Measurements from ENCODE around the gene KRI1. TPM values are rescaled to one million over a fixed set of nuclear protein-coding genes. Genes with fewer than 3 reads are reported as not detected.
A peak's percentile ranks its signal among the peaks of the same experiment; 100 is the strongest.

The KRI1 gene
- polyA plus RNA-seq, 3 donors = 3.9 to 21.0 (median 6.1) TPM

DNA sequence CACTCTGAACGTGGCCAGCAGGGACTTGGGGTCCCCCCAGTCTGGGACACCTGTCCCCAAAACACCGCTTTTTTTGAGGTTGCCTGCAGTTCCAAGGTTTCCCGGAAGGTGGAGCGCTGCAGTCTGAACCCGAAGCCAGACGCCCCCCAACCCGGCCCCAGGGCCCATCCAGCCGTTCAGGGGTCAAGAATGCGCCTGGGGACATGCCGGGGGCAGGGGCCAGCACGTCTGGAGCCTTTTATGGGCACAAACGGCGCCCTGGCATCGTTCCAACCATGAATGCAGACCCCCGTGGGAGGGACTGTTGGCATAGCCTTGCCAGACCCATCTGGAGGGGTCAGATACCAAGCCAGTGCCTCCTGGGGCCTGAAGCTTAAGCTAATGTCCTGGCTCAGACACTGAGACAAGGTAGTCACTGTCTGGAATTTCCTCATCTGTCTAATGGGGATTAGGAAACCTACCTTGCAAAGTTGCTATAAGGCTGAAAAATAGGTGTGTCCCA, 55.5 kb downstream of the KRI1 start:
- intact Hi-C loops (cut with micrococcal nuclease) = no loop called here
- Mint-ChIP-seq H3K9me3 (peaks cover 0 to 8% (median 4%) of the 10 kb centered on the region in 7 donors), H3K4me1 (peaks cover 23% of the 10 kb centered on the region), H3K36me3 (peaks cover 3 to 9% of the 10 kb centered on the region in 2 donors), H3K4me3 (no peak overlapping the region), H3K27ac (no peak overlapping the region), H3K27me3 (ENCODE audit: low read depth in 3 of 3) (peaks cover 24 to 32% (median 25%) of the 10 kb centered on the region in 3 donors)
- peaks cover 13 to 24% of the 10 kb centered on the region in 2 donors for H3K4me1 ChIP-seq (ENCODE audit: control insufficient read depth in 1 of 2, insufficient read depth in 2 of 2, low read length in 2 of 2)
- H3K9ac ChIP-seq (ENCODE audit: insufficient read depth, low read length, poor library complexity, severe bottlenecking) = no peak overlapping the region
- no peak overlapping the region for H3K27ac ChIP-seq (ENCODE audit: low read depth in 1 of 2, low read length in 2 of 2)
- H4K20me1 ChIP-seq (ENCODE audit: insufficient read depth, low read length) = no peaks in the 10 kb centered on the region
- peaks cover 0 to 21% of the 10 kb centered on the region in 2 donors for H3K9me3 ChIP-seq (replicated peaks in 1 of 2; ENCODE audit: control insufficient read depth in 1 of 2, insufficient read depth in 1 of 2, low read length in 2 of 2)
- TF ChIP-seq, protein P1, sequence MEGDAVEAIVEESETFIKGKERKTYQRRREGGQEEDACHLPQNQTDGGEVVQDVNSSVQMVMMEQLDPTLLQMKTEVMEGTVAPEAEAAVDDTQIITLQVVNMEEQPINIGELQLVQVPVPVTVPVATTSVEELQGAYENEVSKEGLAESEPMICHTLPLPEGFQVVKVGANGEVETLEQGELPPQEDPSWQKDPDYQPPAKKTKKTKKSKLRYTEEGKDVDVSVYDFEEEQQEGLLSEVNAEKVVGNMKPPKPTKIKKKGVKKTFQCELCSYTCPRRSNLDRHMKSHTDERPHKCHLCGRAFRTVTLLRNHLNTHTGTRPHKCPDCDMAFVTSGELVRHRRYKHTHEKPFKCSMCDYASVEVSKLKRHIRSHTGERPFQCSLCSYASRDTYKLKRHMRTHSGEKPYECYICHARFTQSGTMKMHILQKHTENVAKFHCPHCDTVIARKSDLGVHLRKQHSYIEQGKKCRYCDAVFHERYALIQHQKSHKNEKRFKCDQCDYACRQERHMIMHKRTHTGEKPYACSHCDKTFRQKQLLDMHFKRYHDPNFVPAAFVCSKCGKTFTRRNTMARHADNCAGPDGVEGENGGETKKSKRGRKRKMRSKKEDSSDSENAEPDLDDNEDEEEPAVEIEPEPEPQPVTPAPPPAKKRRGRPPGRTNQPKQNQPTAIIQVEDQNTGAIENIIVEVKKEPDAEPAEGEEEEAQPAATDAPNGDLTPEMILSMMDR (IDR thresholded peaks at IDR 0.05) = peak; percentile 81
- peak overlapping the region; percentile 5 for H3K4me2 ChIP-seq (replicated peaks; ENCODE audit: extremely low read depth, low read length, poor library complexity, severe bottlenecking)
- WGBS (ENCODE audit: insufficient coverage) = 7% methylated on average over 15 of the region's 15 CpGs
- H3K36me3 ChIP-seq (replicated peaks in 1 of 2; ENCODE audit: control insufficient read depth in 1 of 2, insufficient read depth in 2 of 2, low read length in 2 of 2) = no peaks in the 10 kb centered on the region
- H3K79me2 ChIP-seq (ENCODE audit: insufficient read depth, low read length) = no peaks in the 10 kb centered on the region
- DNase-seq = peak in 2 of 3 donors; percentile 20 to 24
- peak overlapping the region; percentile 68 for H2AFZ ChIP-seq (ENCODE audit: insufficient read depth, low read depth, low read length, poor library complexity, severe bottlenecking)
- no peak overlapping the region for H3K4me3 ChIP-seq (replicated peaks in 1 of 3; ENCODE audit: low read depth in 2 of 3, low read length in 3 of 3)
- peaks cover 19 to 25% of the 10 kb centered on the region in 2 donors for H3K27me3 ChIP-seq (ENCODE audit: control insufficient read depth in 2 of 2, insufficient read depth in 2 of 2, low read length in 2 of 2)

DNA sequence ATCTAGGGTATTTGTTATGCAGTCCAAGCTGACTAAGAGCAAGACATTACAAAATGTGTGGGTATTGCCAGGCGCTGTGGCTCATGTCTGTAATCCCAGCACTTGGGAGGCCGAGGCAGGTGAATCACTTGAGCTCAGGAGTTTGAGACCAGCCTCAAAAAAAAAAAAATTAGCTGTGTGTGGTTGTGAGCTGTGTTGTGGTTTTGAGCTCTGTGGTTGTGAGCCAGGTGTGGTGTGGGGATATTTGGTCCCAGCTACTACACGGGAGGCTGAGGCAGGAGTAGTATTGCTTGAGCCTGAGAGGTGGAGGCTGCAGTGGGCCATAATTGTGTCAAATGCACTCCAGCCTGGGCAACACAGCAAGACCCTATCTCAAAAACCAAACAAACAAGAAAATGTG, 57.1 kb downstream of the KRI1 start:
- peaks cover 0 to 7% (median 0%) of the 10 kb centered on the region in 7 donors for H3K9me3 Mint-ChIP-seq
- H3K27me3 Mint-ChIP-seq (ENCODE audit: low read depth in 3 of 3) = peaks cover 10 to 15% (median 12%) of the 10 kb centered on the region in 3 donors
- no peaks in the 10 kb centered on the region for H4K20me1 ChIP-seq (ENCODE audit: insufficient read depth, low read length)
- peaks cover 10% of the 10 kb centered on the region in 2 donors for H3K27me3 ChIP-seq (ENCODE audit: control insufficient read depth in 2 of 2, insufficient read depth in 2 of 2, low read length in 2 of 2)
- no peak overlapping the region for H3K27ac ChIP-seq (ENCODE audit: low read depth in 1 of 2, low read length in 2 of 2)
- intact Hi-C loops (cut with micrococcal nuclease) = loop anchor here (5.0 to 10.0 kb wide), 3 partner anchors 54 to 574 kb away; partner anchors contain the start of gene OLFM2 (in 1 of the 2)
- no peak overlapping the region for H3K27ac Mint-ChIP-seq
- peaks cover 14 to 16% of the 10 kb centered on the region in 2 donors for H3K4me1 ChIP-seq (ENCODE audit: control insufficient read depth in 1 of 2, insufficient read depth in 2 of 2, low read length in 2 of 2)
- no peak overlapping the region for H3K4me2 ChIP-seq (replicated peaks; ENCODE audit: extremely low read depth, low read length, poor library complexity, severe bottlenecking)
- 79% methylated on average over 2 of the region's 3 CpGs for WGBS (ENCODE audit: insufficient coverage)
- no peaks in the 10 kb centered on the region for H3K79me2 ChIP-seq (ENCODE audit: insufficient read depth, low read length)
- peaks cover 20% of the 10 kb centered on the region for H3K4me1 Mint-ChIP-seq
- TF ChIP-seq, protein P1 (IDR thresholded peaks at IDR 0.05) = no peak
- DNase-seq = no peak
- no peak overlapping the region for H2AFZ ChIP-seq (ENCODE audit: insufficient read depth, low read depth, low read length, poor library complexity, severe bottlenecking)
- no peak overlapping the region for H3K9ac ChIP-seq (ENCODE audit: insufficient read depth, low read length, poor library complexity, severe bottlenecking)
- H3K36me3 Mint-ChIP-seq = peaks cover 3 to 8% of the 10 kb centered on the region in 2 donors
- H3K4me3 ChIP-seq (replicated peaks in 1 of 3; ENCODE audit: low read depth in 2 of 3, low read length in 3 of 3) = no peak overlapping the region
- peaks cover 0 to 5% of the 10 kb centered on the region in 2 donors for H3K9me3 ChIP-seq (replicated peaks in 1 of 2; ENCODE audit: control insufficient read depth in 1 of 2, insufficient read depth in 1 of 2, low read length in 2 of 2)
- H3K36me3 ChIP-seq (replicated peaks in 1 of 2; ENCODE audit: control insufficient read depth in 1 of 2, insufficient read depth in 2 of 2, low read length in 2 of 2) = no peaks in the 10 kb centered on the region
- no peak overlapping the region for H3K4me3 Mint-ChIP-seq

Measured in CD14-positive monocyte (primary cell).